Mucosa of stomach (tissue), 1 donor: Measurements from ENCODE around the gene HDAC11.

Source experiments
- H3K27me3 ChIP-seq: one replicate; pipeline ENCODE4 v1.7.0; 2013; ENCODE audit warnings: mild to moderate bottlenecking, low read length; ENCODE audit not compliant: control insufficient read depth, insufficient read depth
- H3K36me3 ChIP-seq: one replicate; pipeline ENCODE4 v1.7.0; 2013; ENCODE audit warnings: low read length; ENCODE audit not compliant: control insufficient read depth, insufficient read depth
- H3K4me1 ChIP-seq: one replicate; pipeline ENCODE4 v1.7.0; 2013; ENCODE audit warnings: mild to moderate bottlenecking, low read length; ENCODE audit not compliant: control insufficient read depth, insufficient read depth
- H3K4me3 ChIP-seq: one replicate; pipeline ENCODE4 v1.7.0; 2013; ENCODE audit warnings: low read length
- H3K9ac ChIP-seq: one replicate; pipeline ENCODE4 v1.7.0; 2013; ENCODE audit warnings: mild to moderate bottlenecking, low read length, moderate library complexity
- H3K9me3 ChIP-seq: one replicate; pipeline ENCODE4 v1.7.0; 2013; ENCODE audit warnings: mild to moderate bottlenecking, low read length, moderate library complexity; ENCODE audit not compliant: control insufficient read depth
- donor health status: Pancreatic carcinoma.

Gene HDAC11

GRCh38 chr3:13459605-13460340, 20.3 kb upstream of the HDAC11 start:
- H3K36me3 ChIP-seq = no peaks in the 10 kb centered on the region
- H3K9me3 ChIP-seq = no peaks in the 10 kb centered on the region
- no peaks in the 10 kb centered on the region for H3K4me1 ChIP-seq
- no peak overlapping the region for H3K4me3 ChIP-seq
- peaks cover 4% of the 10 kb centered on the region for H3K27me3 ChIP-seq
- H3K9ac ChIP-seq = no peak overlapping the region

GRCh38 chr3:13460341-13460736, 19.8 kb upstream of the HDAC11 start:
- no peak overlapping the region for H3K4me3 ChIP-seq
- H3K27me3 ChIP-seq = peaks cover 4% of the 10 kb centered on the region
- H3K9me3 ChIP-seq = no peaks in the 10 kb centered on the region
- no peaks in the 10 kb centered on the region for H3K36me3 ChIP-seq
- H3K4me1 ChIP-seq = no peaks in the 10 kb centered on the region
- no peak overlapping the region for H3K9ac ChIP-seq

- Histone ChIP-seq H3K27me3 (peaks cover 4% of the 10 kb centered on the region), H3K4me1 (no peaks in the 10 kb centered on the region), H3K9ac (no peak overlapping the region), H3K36me3 (no peaks in the 10 kb centered on the region), H3K9me3 (no peaks in the 10 kb centered on the region), H3K4me3 (no peak overlapping the region)
Observed at GRCh38 chr3:13461169-13462124, 18.7 kb upstream of the HDAC11 start.

- no peaks in the 10 kb centered on the region for H3K9me3 ChIP-seq
- H3K27me3 ChIP-seq = peaks cover 4% of the 10 kb centered on the region
- no peaks in the 10 kb centered on the region for H3K4me1 ChIP-seq
- H3K9ac ChIP-seq = no peak overlapping the region
- no peaks in the 10 kb centered on the region for H3K36me3 ChIP-seq
- no peak overlapping the region for H3K4me3 ChIP-seq
Observed at GRCh38 chr3:13462125-13462629, 17.9 kb upstream of the HDAC11 start.

GRCh38 chr3:13462822-13463221, 17.3 kb upstream of the HDAC11 start:
- Histone ChIP-seq H3K9ac (no peak overlapping the region), H3K4me3 (no peak overlapping the region), H3K27me3 (peaks cover 4% of the 10 kb centered on the region), H3K4me1 (no peaks in the 10 kb centered on the region), H3K9me3 (no peaks in the 10 kb centered on the region), H3K36me3 (no peaks in the 10 kb centered on the region)

- Histone ChIP-seq H3K9ac (no peak overlapping the region), H3K36me3 (no peaks in the 10 kb centered on the region), H3K4me1 (no peaks in the 10 kb centered on the region), H3K27me3 (peaks cover 4% of the 10 kb centered on the region), H3K4me3 (no peak overlapping the region), H3K9me3 (no peaks in the 10 kb centered on the region)
Observed at GRCh38 chr3:13463618-13464400, 16.3 kb upstream of the HDAC11 start.

GRCh38 chr3:13465236-13465873, 14.8 kb upstream of the HDAC11 start:
- Histone ChIP-seq H3K4me3 (no peak overlapping the region), H3K27me3 (peaks cover 4% of the 10 kb centered on the region), H3K4me1 (no peaks in the 10 kb centered on the region), H3K9ac (no peak overlapping the region), H3K36me3 (no peaks in the 10 kb centered on the region), H3K9me3 (no peaks in the 10 kb centered on the region)

GRCh38 chr3:13466781-13467180, 13.3 kb upstream of the HDAC11 start:
- H3K27me3 ChIP-seq = peaks cover 4% of the 10 kb centered on the region
- H3K4me3 ChIP-seq = no peak overlapping the region
- no peak overlapping the region for H3K9ac ChIP-seq
- H3K9me3 ChIP-seq = no peaks in the 10 kb centered on the region
- peaks cover 7% of the 10 kb centered on the region for H3K4me1 ChIP-seq
- no peaks in the 10 kb centered on the region for H3K36me3 ChIP-seq

GRCh38 chr3:13470894-13471574, 9.1 kb upstream of the HDAC11 start:
- Histone ChIP-seq H3K9ac (no peak overlapping the region), H3K4me3 (no peak overlapping the region), H3K4me1 (peaks cover 7% of the 10 kb centered on the region), H3K27me3 (peaks cover 7% of the 10 kb centered on the region), H3K36me3 (no peaks in the 10 kb centered on the region), H3K9me3 (no peaks in the 10 kb centered on the region)

GRCh38 chr3:13472286-13472685, 7.8 kb upstream of the HDAC11 start:
- no peaks in the 10 kb centered on the region for H3K9me3 ChIP-seq
- H3K36me3 ChIP-seq = no peaks in the 10 kb centered on the region
- peaks cover 7% of the 10 kb centered on the region for H3K27me3 ChIP-seq
- H3K9ac ChIP-seq = no peak overlapping the region
- H3K4me3 ChIP-seq = no peak overlapping the region
- H3K4me1 ChIP-seq = peaks cover 7% of the 10 kb centered on the region

- H3K27me3 ChIP-seq = peaks cover 7% of the 10 kb centered on the region
- peaks cover 7% of the 10 kb centered on the region for H3K4me1 ChIP-seq
- no peak overlapping the region for H3K4me3 ChIP-seq
- no peaks in the 10 kb centered on the region for H3K36me3 ChIP-seq
- no peak overlapping the region for H3K9ac ChIP-seq
- H3K9me3 ChIP-seq = no peaks in the 10 kb centered on the region
Observed at GRCh38 chr3:13473020-13473419, 7.1 kb upstream of the HDAC11 start.
